ENCODE data around the gene SNX25.
"Not testable (repeated sequence)": the region's sequence is repeated elsewhere in the genome, so short reads cannot be mapped to it uniquely, and the experiment has no call there.

SNX25 gene

DNA sequence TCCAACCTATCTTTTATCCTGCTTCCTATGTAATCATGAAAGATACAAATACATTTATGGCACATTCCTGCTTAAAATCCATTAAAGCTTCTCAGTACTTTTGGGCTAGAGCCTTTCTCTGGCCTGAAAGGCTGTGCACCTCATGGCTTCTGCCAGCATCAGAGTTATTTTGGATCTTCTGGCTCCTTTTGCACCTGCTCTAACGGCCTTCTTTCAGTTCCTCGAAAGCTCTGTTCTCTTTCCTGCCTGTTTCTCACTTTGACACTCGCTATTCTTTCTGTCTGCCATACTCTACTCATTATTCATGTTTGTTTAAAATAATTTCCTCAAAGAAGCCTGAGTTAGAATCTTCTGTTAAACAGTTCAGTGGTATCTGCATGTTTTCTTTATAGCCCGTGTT, 100.4 kb downstream of the SNX25 start:
- no peak for DNase-seq

DNA sequence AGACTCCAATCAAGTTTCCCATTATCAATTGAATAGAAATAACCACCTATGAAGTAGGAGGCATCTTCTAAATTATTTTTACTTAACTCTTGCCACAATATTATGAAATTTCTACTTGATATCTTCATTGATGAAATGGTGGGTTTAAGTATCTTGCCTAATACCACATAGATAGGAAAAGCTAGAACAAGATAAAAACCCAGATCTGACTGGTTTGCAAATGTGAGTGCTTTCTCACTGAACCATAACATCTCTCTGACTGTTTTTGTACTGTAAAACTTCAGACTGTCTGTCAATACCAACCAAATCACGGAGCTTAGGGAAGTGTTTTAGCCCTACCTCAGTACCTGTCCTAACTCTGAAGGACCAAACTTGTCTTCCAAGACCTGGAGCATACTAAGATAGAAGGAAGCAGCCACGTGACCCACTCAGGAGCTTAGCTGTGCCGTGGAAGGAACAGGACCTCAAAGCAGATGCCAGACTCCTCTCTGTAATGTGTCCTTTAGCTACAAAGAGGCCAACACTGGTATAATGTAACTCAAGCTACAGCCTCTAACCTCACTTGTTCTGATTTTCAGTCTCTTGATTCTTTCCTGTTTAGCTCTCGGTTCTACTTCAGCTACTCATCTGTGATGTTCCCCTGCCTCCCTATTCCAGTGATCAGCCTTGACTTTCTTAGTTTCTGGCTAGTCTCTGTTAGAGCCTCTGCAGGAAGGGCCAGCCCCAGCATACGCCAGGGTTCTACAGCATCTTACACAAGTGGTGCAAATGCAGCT, 101.9 kb downstream of the SNX25 start:
- DNase-seq = no peak

DNA sequence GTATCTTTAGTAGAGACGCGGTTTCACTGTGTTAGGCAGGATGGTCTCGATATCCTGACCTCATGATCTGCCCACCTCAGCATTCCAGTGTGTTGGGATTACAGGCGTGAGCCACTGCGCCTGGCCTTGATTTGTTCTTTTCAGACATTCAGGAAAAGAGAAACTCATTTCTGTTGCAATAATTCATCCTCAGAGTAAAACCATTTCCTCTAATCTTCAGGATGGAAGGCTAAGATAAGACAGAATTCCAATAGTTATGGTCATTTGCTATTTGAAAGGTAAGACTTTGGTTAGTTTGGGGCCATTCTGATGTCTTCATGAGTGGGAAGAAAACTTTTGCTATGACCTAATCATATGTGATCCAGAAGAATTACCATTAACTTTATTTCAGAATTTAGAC, 103.3 kb downstream of the SNX25 start:
- no peak for DNase-seq

DNA sequence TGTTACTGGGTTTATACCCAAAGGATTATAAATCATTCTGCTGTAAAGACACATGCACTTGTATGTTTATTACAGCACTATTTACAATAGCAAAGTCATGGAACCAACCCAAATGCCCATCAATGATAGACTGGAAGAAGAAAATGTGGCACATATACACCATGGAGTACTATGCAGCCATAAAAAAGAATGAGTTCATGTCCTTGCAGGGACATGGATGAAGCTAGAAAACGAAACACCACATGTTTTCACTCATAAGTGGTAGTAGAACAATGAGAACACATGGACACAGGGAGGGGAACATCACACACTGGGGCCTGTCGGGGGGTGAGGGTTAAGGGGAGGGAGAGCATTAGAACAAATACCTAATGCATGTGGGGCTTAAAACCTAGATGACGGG, 108.1 kb downstream of the SNX25 start:
- DNase-seq = not testable (repeated sequence)

DNA sequence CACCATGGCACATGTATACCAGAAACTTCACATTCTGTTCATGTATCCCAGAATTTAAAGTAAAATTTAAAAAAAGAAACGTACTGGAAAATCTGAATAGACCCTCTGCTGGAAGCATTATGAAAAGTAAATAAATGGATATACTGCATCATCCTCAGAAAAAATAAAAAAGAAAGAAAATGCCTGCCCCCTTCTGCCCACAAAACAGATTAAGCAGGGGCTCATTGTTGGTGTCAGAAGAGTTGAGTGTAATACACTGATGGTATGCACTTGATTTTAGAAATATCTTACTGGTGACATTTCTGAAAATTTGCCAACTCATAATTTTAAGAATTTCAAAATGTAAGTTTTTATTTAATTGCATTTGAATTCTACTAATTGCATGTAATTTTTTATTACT, 108.5 kb downstream of the SNX25 start:
- no peak for DNase-seq

DNA sequence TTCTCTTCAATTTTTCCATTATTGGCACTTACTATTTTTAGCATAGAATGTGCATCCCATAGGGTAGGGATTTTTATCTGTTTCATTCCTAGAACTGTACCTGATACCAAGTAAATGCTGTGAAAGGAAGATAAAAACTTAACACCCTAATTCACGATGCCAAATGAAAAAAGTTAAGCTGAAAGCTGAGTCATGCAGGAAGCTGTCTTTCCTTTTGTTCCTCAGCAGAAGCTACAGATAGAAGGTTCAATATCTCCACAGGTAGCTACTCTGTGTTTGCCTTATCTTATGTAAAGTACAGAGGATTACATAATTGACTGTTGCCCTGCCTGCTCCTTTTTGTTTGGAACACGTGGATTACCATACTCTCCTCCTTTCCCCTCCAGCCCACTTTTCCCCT, 109.3 kb downstream of the SNX25 start:
- no peak for DNase-seq

DNA sequence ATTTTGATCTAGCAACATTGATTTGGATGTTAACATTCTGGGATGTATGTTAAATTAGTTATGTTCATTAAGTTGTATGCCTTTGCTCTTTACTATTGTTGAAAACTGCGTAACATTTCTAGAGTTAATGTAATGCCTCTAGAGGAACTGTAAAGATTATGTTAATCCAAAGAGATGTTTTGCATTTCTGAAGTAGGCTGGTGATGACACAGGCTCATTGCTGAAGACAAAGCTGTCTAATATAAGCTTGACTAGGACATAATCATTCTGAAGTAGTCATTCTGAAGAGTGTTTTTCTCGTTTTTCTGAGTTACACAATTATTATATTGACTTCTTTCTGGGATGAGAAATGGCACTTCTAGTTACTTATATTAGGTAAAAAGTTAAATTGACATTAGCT, 113.4 kb downstream of the SNX25 start:
- no peak for DNase-seq

DNA sequence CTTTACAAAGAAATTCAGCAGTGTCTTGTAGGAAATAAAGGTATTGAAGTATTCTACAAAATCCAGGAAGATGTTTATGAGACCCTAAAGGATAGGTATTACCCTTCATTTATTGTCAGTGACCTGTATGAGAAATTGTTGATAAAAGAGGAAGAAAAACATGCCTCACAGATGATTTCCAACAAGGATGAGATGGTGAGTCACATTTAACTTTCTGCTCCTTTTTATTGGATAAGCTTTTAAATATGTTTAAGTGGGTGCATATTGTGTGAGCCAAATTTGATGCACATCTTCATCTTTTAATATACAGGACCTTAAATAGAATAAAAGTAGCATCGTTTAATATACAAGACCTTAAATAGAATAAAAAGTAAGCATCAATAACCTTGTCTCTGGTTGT, 114.2 kb downstream of the SNX25 start:
- DNase-seq = no peak

DNA sequence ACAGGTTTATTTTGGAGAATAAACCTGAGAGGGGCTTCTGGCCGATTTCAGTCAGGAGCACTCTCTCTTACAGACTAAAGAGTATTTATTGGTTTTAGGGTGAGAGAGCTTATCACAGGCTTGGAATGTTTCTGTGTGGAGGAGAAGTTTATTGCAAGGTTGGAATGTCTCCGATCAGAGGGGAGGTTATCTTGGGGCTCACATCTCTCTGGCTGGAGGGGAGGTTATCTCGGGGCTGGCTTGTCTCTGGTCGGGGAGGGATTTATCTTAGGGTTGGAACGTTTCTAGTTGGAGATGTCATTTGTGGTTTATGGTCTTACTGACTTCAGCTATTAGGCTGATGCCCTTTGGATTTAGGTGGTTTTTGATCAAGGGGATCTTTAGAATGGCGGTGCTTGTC, 115.0 kb downstream of the SNX25 start:
- not testable (repeated sequence) for DNase-seq

DNA sequence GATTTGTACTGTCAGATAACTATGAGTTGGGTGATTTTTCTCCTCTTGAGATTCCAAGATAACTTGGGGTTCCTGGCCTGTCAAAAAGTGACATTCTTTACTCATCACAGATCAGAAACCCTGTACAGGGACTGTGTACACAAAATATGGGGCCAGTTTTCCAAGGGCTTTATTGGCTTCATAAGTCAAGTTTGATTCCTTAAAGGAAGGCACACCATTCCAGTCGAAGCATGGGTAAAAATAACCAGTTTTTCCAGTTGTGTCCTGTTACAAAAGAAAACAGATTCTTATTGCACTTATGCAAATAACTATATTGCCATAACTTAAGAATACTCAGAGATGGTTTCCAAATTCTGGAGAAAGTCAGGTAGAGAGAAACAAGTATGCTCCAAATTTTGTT, 116.3 kb downstream of the SNX25 start:
- not testable (repeated sequence) for DNase-seq

DNA sequence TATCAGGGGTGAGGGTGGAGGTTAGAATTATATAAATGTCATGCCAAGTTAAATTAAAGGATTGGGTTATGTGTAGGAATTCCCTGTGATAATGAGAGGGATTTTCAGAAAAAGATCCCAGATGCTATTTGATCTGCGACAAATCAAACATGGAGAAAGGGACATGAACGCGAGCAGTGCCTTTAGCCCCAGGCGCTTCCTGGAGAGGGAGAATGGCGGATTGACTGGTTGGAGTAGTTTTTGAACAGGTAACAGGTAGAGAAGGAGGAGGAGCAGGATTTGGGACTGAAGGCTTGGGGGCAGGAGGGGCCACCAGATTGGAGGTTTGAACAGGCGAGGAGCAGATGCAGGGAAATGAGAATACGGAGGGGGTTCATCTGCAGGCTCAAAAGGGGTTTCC, 119.2 kb downstream of the SNX25 start:
- no peak for DNase-seq

DNA sequence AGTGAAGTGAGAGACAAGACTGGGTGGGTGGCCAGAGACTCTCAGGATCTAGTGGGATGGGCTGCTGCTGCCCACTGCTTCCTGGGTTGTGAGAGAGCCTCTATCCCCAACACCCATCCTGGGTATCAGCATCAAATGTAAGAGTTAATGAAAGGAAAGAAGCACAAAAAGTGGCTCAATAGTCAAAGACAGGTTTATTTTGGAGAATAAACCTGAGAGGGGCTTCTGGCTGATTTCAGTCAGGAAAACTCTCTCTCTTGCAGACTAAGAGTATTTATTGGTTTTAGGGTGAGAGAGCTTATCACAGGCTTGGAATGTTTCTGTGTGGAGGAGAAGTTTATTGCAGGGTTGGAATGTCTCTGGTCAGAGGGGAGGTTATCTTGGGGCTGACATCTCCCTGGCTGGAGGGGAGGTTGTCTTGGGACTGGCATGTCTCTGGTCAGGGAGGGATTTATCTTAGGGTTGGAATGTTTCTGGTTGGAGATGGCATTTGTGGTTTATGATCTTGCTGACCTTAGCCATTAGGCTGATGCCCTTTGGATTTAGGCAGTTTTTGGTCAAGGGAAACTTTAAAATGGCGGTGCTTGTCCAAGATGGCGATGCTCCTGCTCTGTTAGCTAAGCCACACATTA, 120.6 kb downstream of the SNX25 start:
- DNase-seq = not testable (repeated sequence)

DNA sequence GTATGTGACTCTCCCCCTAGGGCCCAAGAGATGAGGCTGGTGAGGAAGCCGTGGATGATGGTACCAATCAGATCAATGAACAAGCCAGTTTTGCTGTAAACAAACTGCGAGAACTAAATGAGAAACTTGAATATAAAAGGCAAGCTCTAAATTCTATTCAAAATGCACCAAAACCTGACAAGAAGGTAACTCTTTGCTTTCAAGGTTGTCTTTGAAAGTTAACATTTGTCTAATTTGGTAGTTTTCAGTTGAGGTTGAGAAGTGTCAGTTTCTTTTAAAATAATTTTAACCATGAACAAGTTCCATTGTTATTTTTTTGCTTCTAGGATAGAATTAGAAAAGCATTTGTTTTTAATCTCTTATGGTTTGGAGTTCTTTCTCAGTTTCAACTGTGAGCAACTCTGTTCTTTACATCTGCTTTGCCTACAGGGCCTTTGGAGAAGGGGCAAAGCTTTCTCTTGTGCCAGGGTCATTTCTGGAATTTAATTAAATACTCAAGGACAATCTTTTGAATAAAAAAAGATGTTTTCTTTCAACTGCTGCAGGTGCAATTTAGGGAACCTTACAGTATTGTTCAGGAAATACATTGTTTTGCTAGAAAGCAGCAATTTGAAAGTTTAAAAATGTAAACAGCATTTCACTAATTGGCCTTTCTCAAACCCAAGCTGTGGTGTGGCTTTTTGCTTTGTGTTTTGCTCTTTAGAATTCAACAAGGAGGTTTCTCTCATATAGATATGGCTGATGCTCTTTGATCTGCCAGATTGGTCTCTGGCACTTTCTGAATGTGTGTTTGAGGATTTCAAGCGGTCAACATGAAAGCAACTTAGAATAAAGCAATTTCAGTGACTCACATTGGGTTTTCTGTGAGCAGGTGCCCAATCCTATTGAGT, 123.4 kb downstream of the SNX25 start:
- no peak for DNase-seq

DNA sequence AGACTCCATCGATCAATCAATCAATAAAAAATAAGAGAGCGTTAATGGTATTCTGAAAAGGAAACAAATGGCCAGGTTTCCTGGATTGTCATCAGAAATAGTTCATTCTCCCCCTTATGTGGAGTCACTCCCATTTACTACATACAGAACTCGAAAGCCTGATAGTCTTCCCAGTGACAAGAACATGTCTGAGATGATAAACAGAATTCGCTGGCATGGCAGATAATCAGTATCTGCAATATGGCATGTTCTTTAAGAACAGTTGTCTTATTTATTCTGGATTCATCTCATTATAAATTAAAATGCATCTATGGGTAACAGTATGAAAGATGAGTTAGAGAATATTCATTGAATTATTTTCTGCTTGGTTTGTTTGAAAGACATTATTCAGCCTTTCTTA, 124.9 kb downstream of the SNX25 start:
- no peak for DNase-seq

DNA sequence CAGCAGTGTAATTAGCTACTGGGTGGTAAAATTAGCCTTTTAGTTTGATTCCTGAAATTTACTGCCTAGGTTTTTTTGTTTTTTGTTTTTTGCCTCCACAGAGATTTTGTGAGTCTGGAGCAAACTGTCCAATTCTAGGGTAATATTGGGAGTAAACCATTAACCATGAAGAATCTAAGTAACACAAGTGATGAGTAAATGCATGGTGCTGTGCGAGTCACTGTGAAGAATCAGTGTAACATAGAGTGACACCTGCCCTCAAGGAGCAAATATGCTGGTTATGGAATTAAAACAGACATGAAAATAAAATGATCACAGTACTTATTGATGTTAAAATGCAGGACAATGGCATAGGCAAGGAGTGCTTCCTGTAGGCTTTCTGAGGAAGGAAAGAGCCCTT, 126.2 kb downstream of the SNX25 start:
- DNase-seq = no peak

DNA sequence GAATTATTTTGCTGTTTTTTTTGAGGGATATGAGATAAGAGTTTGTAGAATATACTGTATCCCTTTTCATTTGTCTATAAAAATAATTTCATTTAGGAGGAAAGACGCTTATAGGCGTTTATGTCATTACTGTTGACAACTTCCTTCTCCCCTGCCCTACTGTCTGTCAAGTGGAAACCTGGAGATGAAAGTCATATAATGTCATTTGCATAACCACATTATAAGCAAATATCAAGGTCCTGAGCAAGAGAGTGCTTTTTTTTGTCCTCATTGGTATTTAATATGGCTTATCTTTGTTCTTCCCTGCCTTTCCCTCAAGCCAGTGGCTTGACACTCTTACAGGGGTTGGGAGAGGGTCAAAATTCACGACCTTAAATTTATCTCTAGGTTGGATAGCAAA, 130.5 kb downstream of the SNX25 start:
- DNase-seq = no peak

DNA sequence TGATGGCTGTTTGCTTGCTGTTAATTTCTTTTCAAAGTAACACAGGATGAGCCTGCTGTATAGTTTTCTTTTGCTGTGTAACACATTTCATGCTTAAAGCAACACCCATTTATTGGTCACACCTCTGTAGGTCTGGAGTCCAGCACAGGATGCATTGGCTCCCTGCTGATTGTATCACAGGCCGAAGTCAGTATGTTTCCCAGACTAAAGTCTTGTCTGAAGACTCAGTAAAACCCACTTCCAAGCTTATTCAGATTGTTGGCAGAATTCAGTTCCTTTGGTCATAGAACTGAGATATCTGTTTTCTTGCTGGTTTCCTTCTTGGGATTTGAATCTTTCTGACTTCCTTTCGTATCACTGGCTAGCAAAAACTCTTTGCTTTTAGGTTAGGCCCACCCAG, 132.0 kb downstream of the SNX25 start:
- no peak for DNase-seq

DNA sequence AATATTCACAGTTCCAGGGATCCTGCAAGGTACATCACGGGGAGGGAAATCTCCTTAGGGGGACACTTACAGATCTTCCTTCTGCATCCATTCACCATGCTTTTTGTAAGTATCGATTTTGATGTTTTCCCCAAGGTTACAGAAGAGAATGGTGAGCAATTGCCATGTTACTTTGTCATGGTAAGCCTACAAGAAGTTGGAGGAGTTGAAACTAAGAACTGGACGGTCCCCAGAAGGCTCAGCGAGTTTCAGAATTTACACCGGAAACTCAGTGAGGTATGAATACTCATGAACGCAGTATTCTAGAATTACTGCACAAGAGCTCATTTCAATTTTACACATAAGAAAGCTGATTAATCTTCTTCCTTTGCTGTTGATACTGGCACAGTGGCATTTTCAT, 132.4 kb downstream of the SNX25 start:
- no peak for DNase-seq

DNA sequence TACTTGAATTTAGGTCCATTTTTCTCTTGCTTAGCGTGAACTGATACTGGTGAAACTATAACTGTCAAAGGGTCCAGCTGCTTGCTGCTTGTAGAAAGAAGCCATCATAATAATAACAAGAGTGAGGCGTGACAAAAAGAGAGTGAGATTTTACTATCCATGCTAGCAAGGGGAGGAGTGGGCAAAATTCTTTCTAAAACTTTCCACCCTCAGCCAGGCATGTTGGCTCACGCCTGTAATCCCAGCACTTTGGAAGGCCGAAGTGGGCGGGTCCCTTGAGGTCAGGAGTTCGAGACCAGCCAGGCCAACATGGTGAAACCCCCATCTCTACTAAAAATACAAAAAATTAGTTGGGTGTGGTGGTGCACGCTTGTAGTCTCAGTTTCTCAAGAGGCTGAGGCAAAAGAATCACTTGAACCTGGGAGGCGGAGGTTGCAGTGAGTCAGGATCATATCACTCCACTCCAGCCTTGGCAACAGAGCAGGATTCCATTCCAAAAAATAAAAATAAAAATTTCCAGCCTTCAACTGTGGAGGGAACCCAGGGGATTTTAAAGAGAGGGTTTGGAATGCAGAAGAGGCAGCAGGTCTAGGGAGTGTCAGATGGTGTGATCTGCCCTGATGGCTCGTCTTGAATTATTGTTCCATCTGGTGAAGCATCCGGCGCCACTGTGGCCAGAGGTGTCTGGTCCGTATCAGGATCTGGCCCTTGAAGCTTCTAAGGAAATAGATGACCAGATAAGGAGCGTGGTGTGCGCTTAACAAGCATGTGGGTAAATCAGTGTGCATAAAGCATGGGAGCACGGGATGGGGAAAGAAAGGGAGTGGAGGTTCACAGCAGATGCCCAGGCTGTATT, 134.6 kb downstream of the SNX25 start:
- DNase-seq = no peak

DNA sequence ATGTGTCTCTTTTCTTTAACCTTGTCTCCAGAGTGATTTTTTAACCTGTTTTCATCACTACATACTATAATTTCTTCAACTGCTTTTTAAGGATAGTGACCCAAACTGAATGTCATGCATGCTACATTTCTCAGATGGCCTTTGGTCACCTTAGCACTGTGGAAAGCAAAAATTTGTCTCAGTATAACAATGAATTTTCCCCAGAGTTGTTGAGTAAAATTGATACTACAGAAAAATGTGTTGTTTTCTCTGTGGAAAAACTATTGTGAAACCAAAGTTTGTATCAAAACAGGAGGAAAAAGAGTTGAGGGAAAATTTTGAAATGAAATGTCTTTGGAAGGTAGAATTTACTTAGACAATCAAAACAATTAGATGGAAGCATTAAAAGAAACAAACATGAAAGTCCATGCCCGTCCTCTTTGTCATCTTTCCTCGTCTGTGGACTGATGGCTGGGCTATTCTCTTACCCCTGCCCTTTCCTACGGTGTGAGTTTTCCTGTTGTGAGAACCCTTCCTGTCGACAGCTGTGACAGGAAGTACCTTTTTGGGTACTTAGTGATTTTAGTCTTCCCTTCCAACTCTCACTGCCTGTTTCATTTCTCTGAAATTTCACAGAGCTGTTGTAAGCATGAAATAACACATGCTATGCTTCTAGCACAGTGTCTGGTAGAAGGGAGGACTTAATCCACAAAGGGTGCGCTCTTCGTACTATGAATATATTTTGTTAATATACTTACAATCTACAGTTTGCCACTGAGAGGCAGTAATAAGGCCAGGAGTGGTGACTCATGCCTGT, 135.5 kb downstream of the SNX25 start:
- DNase-seq = no peak

DNA sequence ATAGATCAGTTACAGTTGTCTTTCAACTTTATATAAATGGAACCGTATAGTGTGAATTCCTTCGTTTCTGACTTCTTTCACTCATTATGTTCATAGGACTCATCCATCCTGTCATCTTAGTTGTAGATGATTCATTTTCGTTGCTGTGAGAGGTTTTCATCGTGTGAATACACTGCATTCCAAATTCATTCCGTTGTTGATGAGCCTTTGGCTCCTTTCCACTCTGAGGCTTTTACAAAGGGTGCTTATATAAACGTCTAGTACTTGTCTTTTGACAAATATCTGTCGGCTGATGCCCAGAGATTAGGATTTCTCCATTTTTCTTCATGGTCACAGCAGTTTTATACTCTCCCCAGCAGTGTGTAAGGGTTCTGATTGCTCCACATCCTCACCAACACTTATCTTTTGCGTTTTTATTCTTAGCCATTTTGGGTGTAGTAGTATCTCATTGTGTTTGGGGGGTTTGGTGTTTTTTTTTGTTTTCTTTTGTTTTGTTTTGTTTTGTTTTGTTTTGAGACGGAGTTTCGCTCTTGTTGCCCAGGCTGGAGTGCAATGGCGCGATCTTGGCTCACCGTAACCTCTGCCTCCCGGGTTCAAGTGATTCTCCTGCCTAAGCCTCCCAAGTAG, 137.7 kb downstream of the SNX25 start:
- DNase-seq = no peak

DNA sequence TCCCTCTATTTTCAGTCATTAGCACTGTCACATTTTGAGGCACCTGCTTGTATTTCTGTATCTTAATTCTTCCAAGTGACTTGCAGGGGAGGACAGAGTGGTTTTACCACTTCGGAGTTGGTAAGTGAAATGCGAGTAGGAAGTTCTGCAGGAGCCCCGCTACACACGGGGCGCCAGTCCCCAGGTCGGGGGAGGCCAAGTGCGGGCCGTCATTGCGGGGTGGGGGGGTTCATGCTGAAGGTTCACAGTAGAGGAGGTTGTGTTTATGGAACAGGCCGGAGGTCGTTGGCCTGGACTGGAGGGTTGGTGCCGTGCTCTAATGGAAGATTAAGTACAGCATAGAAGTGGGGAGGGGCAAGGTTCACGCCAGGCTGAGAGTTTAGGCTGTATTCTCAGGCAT, 142.3 kb downstream of the SNX25 start:
- no peak for DNase-seq

All from NCI-H774 (cell line).